K562 (cell line): ENCODE results near the gene PAQR7. TPM values are rescaled to one million over a fixed set of nuclear protein-coding genes. Genes with fewer than 3 reads are reported as not detected.

ENCODE experiments used
- ATAC-seq: fragments of 200-7000 bp; cut with Tn5 transposase; 3 replicates; pipeline ENCODE4 v1.9.1; 2020; ENCODE audit warnings: moderate library complexity
- BruUV-seq: library from RNA; stranded (reverse); fragments of 400-500 nt; replicated peaks from 2 replicates; lab custom pipeline; 2021; lab: Mats Ljungman, UMichigan
- CTCF ChIA-PET: fragments of 300-600 bp; formaldehyde crosslinking; extraction: SDS; loops from one replicate; lab custom pipeline; 2021; ENCODE audit warnings: low intra/inter-chr PET ratio; lab: Yijun Ruan, JAX
- POLR2A ChIA-PET: fragments of 300-600, 350-650 bp; sonication (Branson Sonifier 250); formaldehyde crosslinking; extraction: SDS; loops from one replicate; lab custom pipeline; 2021; ENCODE audit warnings: antibody characterized with exemption, inconsistent platforms; lab: Yijun Ruan, JAX
- DNase-seq, 4 experiments: peaks; one replicate each; pipeline versions ENCODE4 v3.0.0 to v3.0.0-alpha.2; 2011 to 2018; ENCODE audit warnings: low spot score in 3 of 4, mixed read lengths in 3 of 4; ENCODE audit errors: extremely low read depth in 1 of 4
- FAIRE-seq: peaks from 2 replicates; lab custom pipeline; 2011; peaks lifted over from hg19 to GRCh38; lab: Jason Lieb, UNC
- H2AFZ ChIP-seq: 2 replicates; pipeline ENCODE4 v1.6.0; 2011; ENCODE audit warnings: low read depth, low read length, control low read depth, inconsistent platforms
- H3K27ac ChIP-seq: fragments of 200-600 bp; 3 replicates; pipeline ENCODE4 v1.8.0; 2011; ENCODE audit warnings: low read depth, mild to moderate bottlenecking, control low read depth, inconsistent platforms, low read length, moderate library complexity, mixed read lengths; ENCODE audit errors: extremely low read depth
- H3K27me3 ChIP-seq, 2 experiments: fragments of 300-600 bp in 1 of 2; 2 replicates in 1 of 2; 3 replicates in 1 of 2; pipeline versions ENCODE4 v1.6.0 to v1.8.0; 2011; ENCODE audit warnings: inconsistent platforms in 2 of 2, low read length in 2 of 2, mild to moderate bottlenecking in 1 of 2, mixed read lengths in 1 of 2, moderate library complexity in 1 of 2; ENCODE audit not compliant: control insufficient read depth in 2 of 2, insufficient read depth in 2 of 2
- H3K36me3 ChIP-seq: fragments of 300-600 bp; 3 replicates; pipeline ENCODE4 v1.8.0; 2011; ENCODE audit warnings: mild to moderate bottlenecking, low read length, inconsistent platforms; ENCODE audit not compliant: control insufficient read depth, insufficient read depth
- H3K4me1 ChIP-seq, 2 experiments: fragments of 200-600 bp in 1 of 2; replicated peaks in 1 of 2; 2 replicates in 1 of 2; 3 replicates in 1 of 2; pipeline versions ENCODE4 v1.5.1 to v1.8.0; 2011; ENCODE audit warnings: inconsistent platforms in 2 of 2, low read length in 2 of 2, mild to moderate bottlenecking in 1 of 2, mixed read lengths in 1 of 2, moderate library complexity in 1 of 2; ENCODE audit not compliant: control insufficient read depth in 2 of 2, insufficient read depth in 2 of 2
- H3K4me2 ChIP-seq: 2 replicates; pipeline ENCODE4 v1.6.1; 2011; ENCODE audit warnings: low read length, control low read depth, inconsistent platforms, mixed read lengths; ENCODE audit not compliant: insufficient read depth
- H3K4me3 ChIP-seq: fragments of 200-600 bp; sonication (generic), shearing (Covaris generic); 2 replicates; pipeline ENCODE4 v1.5.1; 2016; ENCODE audit warnings: control low read depth, inconsistent platforms
- H3K79me2 ChIP-seq: fragments of 200-600 bp; 3 replicates; pipeline ENCODE4 v1.8.0; 2011; ENCODE audit warnings: low read length, inconsistent platforms; ENCODE audit not compliant: control insufficient read depth, insufficient read depth
- H3K9ac ChIP-seq, 2 experiments: 2 replicates each; pipeline versions ENCODE4 v1.6.0 to v1.6.1; 2011; ENCODE audit warnings: low read depth in 2 of 2, low read length in 2 of 2, control low read depth in 1 of 2, inconsistent platforms in 1 of 2, mild to moderate bottlenecking in 1 of 2, mixed read lengths in 1 of 2; ENCODE audit not compliant: insufficient read depth in 1 of 2
- H3K9me1 ChIP-seq: one replicate; pipeline ENCODE4 v1.6.0; 2011; ENCODE audit warnings: inconsistent platforms, mild to moderate bottlenecking, low read length, moderate library complexity; ENCODE audit not compliant: control insufficient read depth, insufficient read depth
- H3K9me3 ChIP-seq: replicated peaks from 2 replicates; pipeline ENCODE4 v1.5.1; 2011; ENCODE audit warnings: low read depth, low read length, inconsistent platforms; ENCODE audit not compliant: control insufficient read depth, insufficient read depth
- H4K20me1 ChIP-seq: replicated peaks from 2 replicates; pipeline ENCODE4 v1.6.1; 2011; ENCODE audit warnings: low read length, inconsistent platforms, mixed read lengths; ENCODE audit not compliant: control insufficient read depth, insufficient read depth
- ATF2 ChIP-seq: sonication (generic); formaldehyde crosslinking; IDR thresholded peaks from 2 replicates; pipeline ENCODE4 v1.8.1; 2022; ENCODE audit warnings: missing genetic modification reagents
- BRCA1 ChIP-seq, 2 experiments: fragments of 450-650 bp in 1 of 2; sonication (generic) in 1 of 2; formaldehyde crosslinking in 1 of 2; IDR thresholded peaks; 2 replicates each; pipeline versions ENCODE4 v1.5.0 to v1.6.1; 2017 to 2020; ENCODE audit warnings: mild to moderate bottlenecking in 1 of 2, missing genetic modification reagents in 1 of 2
- CAMTA2 ChIP-seq: fragments of 250-450 bp; sonication (Bioruptor Pico); conservative IDR thresholded peaks from 2 replicates; pipeline ENCODE4 v1.5.1; 2022
- ETV5 ChIP-seq: sonication (generic); formaldehyde crosslinking; IDR thresholded peaks from 2 replicates; pipeline ENCODE4 v1.4.0; 2020; ENCODE audit warnings: low read depth, mild to moderate bottlenecking, missing genetic modification reagents
- FOSL1 ChIP-seq: fragments of 200-800 bp; sonication (Bioruptor generic); conservative IDR thresholded peaks from 2 replicates; pipeline ENCODE4 v1.6.1; 2016; ENCODE audit warnings: missing genetic modification characterization, missing compliant biosample characterization
- GTF2A2 ChIP-seq: IDR thresholded peaks from 2 replicates; pipeline ENCODE4 v1.6.1; 2016; ENCODE audit warnings: mild to moderate bottlenecking, missing genetic modification characterization, missing compliant biosample characterization
- JUND ChIP-seq, 2 experiments: IDR thresholded peaks; 2 replicates in 1 of 2; 3 replicates in 1 of 2; pipeline ENCODE4 v1.6.1; 2011; ENCODE audit warnings: borderline replicate concordance in 2 of 2, low read depth in 2 of 2, low read length in 2 of 2, improper control_type of control experiment in 1 of 2, missing biosample characterization in 1 of 2, missing genetic modification characterization in 1 of 2, missing genetic modification reagents in 1 of 2
- PTBP1 ChIP-seq: fragments of 200-400 bp; formaldehyde crosslinking; IDR thresholded peaks from 2 replicates; pipeline ENCODE4 v1.6.1; 2017; ENCODE audit warnings: low read depth, low read length
- SPI1 ChIP-seq: IDR thresholded peaks from 2 replicates; pipeline ENCODE4 v1.6.1; 2011; ENCODE audit warnings: low read depth, low read length, control low read depth, borderline replicate concordance
- TRIM28 ChIP-seq: fragments of 450-650 bp; IDR thresholded peaks from 2 replicates; pipeline ENCODE4 v1.6.1; 2017
- ZBTB43 ChIP-seq: sonication (generic); formaldehyde crosslinking; IDR thresholded peaks from 2 replicates; pipeline ENCODE4 v1.8.0; 2023; ENCODE audit warnings: mild to moderate bottlenecking, missing genetic modification reagents
- ZNF511 ChIP-seq: sonication (generic); formaldehyde crosslinking; IDR thresholded peaks from 2 replicates; pipeline ENCODE4 v1.8.0; 2022; ENCODE audit warnings: mild to moderate bottlenecking, missing genetic modification reagents
- ZNF830 ChIP-seq: fragments of 250-450 bp; sonication (Bioruptor Pico); IDR thresholded peaks from 2 replicates; pipeline ENCODE4 v1.5.0; 2021; ENCODE audit warnings: mild to moderate bottlenecking
- WGBS: fragments of 100-300 bp; shearing (Covaris generic); methylation state at CpG from one replicate; pipeline ENCODE4 v1.1.6; 2016; ENCODE audit warnings: low coverage, mixed read lengths; ENCODE audit not compliant: insufficient coverage; ENCODE audit errors: missing lambda C conversion rate; 5-methylcytosine and 5-hydroxymethylcytosine counted together
- in situ Hi-C: fragments of 300-500 bp; cut with MboI; formaldehyde crosslinking; loops from 4 replicates; pipeline ENCODE4 v1.15.0; 2018; ENCODE audit warnings: inconsistent platforms, mixed read lengths
- intact Hi-C: fragments of 100-400 bp; cut with micrococcal nuclease; formaldehyde crosslinking; loops from 2 replicates; pipeline ENCODE4 v1.14.2; 2022
- polyA plus RNA-seq, 8 experiments: library from polyadenylated mRNA; depleted of rRNA in 4 of 8; stranded (reverse) in 5 of 8; unstranded in 3 of 8; fragments of >200 nt; fragmentation: Nextera tagmentation in 2 of 8; fragmentation: Illumina TruSeq in 1 of 8; extraction: Ambion mirVana in 2 of 8; extraction: Trizol in 1 of 8; gene quantifications; 2 replicates each; pipeline versions ENCODE4 v1.2.1 to v1.2.3, GENCODE V29; 2011 to 2014; ENCODE audit warnings: inconsistent platforms in 1 of 8, missing spikeins in 1 of 8
- total RNA-seq, 7 experiments: library from RNA; depleted of rRNA in 6 of 7; stranded (reverse); fragments of >200 nt in 6 of 7; fragmentation: Illumina TruSeq in 2 of 7; extraction: Trizol in 2 of 7; gene quantifications; 2 replicates each; pipeline versions ENCODE4 v1.2.1 to v1.2.3, GENCODE V29; 2011 to 2021; ENCODE audit warnings: low replicate concordance in 1 of 7

PAQR7 gene
- total and polyA plus RNA-seq, 9 of the 15 experiments (the other 6 are each of a cell fraction or from before 2014, with no cell fraction given): 1.1 to 5.2 (median 2.6) TPM

GRCh38 chr1:25916460-25916859 lies 41.0 kb upstream of the PAQR7 start:
- no peak overlapping the region for H2AFZ ChIP-seq
- no peaks in the 10 kb centered on the region for H4K20me1 ChIP-seq
- no TSS peak for BruUV-seq
- H3K9me1 ChIP-seq: no peaks in the 10 kb centered on the region
- CTCF ChIA-PET: no interaction called here
- 64% methylated on average over 2 of the region's 2 CpGs for WGBS
- POLR2A ChIA-PET: interaction anchor here (1.1 kb wide), 2 partner anchors 8 to 15 kb away, joined by 3 to 4 read pairs; no protein-coding TSS in a partner anchor
- ATAC-seq: no peak
- no peak overlapping the region for H3K9ac ChIP-seq
- H3K79me2 ChIP-seq: no peaks in the 10 kb centered on the region
- in situ Hi-C loops: no loop called here
- H3K36me3 ChIP-seq: no peaks in the 10 kb centered on the region
- no peak overlapping the region for H3K4me3 ChIP-seq
- H3K27ac ChIP-seq: no peak overlapping the region
- FAIRE-seq: no peak
- H3K27me3 ChIP-seq: no peaks in the 10 kb centered on the region
- TF ChIP-seq ZNF511 (CRISPR knock-in tag) (no peak), TRIM28 (no peak), BRCA1 (IDR thresholded peaks at IDR 0.05) (no peak), BRCA1 (CRISPR knock-in tag; IDR thresholded peaks at IDR 0.05) (no peak), JUND (IDR thresholded peaks at IDR 0.05; ENCODE audit: borderline replicate concordance, low read depth, low read length) (no peak), JUND (tag; IDR thresholded peaks at IDR 0.05; ENCODE audit: borderline replicate concordance, low read depth, low read length) (no peak), ATF2 (no peak), GTF2A2 (tag) (no peak), ZBTB43 (CRISPR knock-in tag) (no peak), PTBP1 (no peak), SPI1 (no peak), ZNF830 (no peak), ETV5 (no peak), FOSL1 (tag) (no peak), CAMTA2 (CRISPR knock-in tag) (no peak)
- H3K4me1 ChIP-seq: peaks cover 13 to 16% of the 10 kb centered on the region in 2 experiments; a peak in 4 of 5 replicates
- H3K4me2 ChIP-seq: no peak overlapping the region
- intact Hi-C loops: no loop called here
- H3K9me3 ChIP-seq: no peaks in the 10 kb centered on the region
- no peak for DNase-seq
